GM19099 (cell line): ENCODE results near the gene SEMA6A.

ENCODE experiments used
- POLR2A ChIP-seq: IDR thresholded peaks from 3 replicates; pipeline ENCODE4 v1.6.1; 2011; ENCODE audit warnings: low read depth; ENCODE audit not compliant: insufficient read length; ENCODE audit errors: extremely low read depth

SEMA6A gene

DNA sequence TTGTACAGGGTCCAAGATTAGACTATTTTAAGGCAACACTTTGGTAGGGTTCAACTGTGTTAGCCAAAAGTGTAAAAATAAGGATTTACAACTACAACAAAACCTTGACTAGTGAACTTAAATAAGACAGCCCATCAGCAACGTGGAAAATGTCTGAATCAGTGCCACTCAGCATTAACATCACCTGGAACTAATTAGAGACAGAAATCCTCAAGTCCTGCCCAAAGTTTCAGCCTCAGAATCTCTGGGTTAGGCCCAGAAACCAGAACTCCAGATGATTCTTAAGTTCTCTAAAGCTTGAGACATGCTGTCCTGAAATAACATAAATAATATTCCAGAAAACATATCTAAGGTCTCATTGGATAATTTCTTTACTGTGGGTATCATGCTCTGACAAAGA is 118.6 kb downstream of the SEMA6A start:
- TF ChIP-seq POLR2A: no peak

DNA sequence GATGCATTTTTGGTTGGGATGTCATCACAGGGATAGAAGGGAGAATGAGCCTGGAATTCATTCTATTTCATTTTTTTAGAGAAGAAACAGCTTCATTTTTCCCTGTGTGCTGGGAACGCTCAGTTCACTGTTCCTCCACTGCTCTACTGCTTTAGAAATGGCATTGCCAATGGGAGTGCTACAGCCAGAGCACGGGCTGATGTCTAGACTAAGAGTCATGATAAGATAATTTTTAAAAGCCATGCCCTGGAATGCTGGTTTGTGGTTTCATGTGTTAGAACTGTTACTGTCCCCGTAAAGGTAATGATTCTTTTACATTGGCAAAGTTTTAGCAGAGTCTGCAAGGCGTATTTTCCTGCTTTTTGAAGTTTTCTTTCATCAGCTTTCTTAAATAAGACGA is 119.6 kb downstream of the SEMA6A start:
- no peak for TF ChIP-seq POLR2A

- no peak for TF ChIP-seq POLR2A
These were observed 120.2 kb downstream of the SEMA6A start for GRCh38 chr5:116454417-116454927.

- TF ChIP-seq POLR2A: no peak
These were observed 120.6 kb downstream of the SEMA6A start for GRCh38 chr5:116453988-116454411.

DNA sequence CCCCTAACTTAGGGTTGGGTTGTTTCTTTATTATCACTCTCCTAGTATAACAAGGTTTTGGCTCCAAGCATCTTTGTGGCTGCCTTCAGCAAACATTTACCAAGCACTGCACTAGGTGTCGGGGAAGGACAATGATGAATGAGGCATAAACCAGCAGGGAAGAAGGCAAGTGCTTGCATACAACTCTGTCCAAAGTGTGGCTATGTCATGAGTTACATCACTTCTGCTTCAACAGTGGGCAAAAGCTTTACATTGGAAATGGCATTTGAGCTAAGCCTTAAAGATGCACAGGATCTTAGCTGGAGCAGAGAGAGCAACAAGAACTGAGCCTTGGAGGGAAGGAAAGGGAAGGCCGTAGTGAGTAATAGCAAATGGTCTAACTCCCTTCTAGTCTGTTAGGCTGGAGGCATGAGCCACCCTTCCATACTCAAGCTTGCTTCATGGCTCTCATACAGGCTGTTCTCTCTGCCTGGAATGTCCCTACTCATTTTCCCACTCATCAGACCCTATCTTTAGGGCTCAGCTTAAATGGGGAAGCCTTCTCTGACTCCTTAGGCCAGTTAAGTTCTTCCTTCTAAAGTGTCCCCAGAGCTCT is 121.8 kb downstream of the SEMA6A start:
- no peak for TF ChIP-seq POLR2A

DNA sequence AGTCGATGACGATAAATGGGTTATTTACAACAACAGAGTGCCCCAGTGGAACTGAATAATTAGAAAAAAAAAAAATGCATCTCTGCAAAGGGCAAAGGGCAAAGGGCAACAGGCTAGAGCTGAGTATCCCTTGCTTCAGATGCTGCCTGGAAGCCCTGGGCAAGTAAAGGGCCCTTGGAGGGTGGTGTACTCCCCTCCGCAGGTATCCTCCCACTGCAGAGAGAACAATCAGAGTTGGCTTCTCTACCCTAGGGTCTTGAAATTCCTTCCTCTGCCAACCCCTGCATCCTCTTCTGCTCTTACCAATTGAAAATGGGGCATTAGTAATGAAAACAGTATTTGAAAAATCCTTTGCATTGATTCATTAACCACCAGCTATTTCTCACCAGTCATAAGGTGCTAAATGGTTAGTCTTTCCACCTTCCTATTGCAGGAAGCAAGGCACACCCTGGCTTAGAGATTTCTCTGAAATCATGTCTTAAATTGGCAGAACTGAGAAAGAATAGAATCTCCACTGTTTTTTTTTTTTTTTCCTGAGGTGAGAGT is 122.6 kb downstream of the SEMA6A start:
- TF ChIP-seq POLR2A: no peak

- no peak for TF ChIP-seq POLR2A
These were observed 123.6 kb downstream of the SEMA6A start for GRCh38 chr5:116451066-116451465.

- TF ChIP-seq POLR2A: no peak
These were observed 125.2 kb downstream of the SEMA6A start for GRCh38 chr5:116449458-116449857.

- no peak for TF ChIP-seq POLR2A
These were observed 125.7 kb downstream of the SEMA6A start for GRCh38 chr5:116448870-116449427.

DNA sequence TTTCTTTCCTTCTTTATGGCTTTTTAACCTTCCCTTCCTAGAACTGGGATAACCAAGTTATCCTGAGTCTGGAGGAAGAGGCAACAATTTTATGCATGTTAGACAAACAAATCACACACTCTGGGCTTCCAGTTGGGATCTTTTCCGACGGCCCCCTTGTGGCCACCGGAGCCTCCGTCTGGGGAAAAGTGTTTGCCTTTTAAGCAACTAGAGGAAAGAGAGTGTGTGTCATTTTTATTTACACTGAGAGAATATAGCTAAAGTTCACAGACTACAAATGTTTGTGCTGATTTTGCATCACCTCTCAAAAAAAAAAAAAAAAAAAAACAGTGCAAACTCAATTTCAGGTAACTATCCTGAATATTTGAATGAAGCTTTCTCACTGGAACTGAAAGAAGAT is 126.2 kb downstream of the SEMA6A start:
- no peak for TF ChIP-seq POLR2A

- TF ChIP-seq POLR2A: no peak
These were observed 128.1 kb downstream of the SEMA6A start for GRCh38 chr5:116446356-116447005.

- no peak for TF ChIP-seq POLR2A
These were observed 129.3 kb downstream of the SEMA6A start for GRCh38 chr5:116445311-116445710.

GRCh38 chr5:116444373-116445295 is 130.0 kb downstream of the SEMA6A start:
- no peak for TF ChIP-seq POLR2A

DNA sequence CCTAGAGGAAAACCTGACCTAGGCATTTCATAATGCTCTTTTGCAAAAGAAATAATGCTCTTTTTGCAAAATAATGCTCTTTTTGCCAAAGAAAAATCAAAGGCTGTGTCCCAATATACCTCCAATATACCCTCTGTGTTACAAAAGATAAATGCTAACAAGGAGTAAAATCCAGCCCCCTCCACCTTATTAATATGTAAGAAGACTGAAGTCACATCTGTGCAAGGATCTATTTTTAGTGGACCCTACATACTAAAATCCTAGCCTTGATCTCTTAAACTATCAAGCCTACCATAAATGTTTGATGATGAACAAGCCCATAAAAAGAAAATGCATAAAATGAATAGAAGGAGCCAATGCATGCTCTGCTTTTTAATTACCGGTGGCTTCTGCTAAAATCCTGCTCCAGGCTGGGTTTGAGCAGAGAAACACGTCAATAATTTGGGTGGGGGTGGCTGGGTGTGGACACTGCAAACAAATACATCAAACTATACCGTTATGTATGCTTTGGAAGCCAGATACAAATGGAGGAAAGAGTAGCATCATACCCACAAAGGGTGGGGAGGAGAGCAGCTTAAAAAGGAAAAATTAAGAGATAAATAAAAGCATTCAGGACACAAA is 131.6 kb downstream of the SEMA6A start:
- TF ChIP-seq POLR2A: no peak
